MM.1S (cell line): ENCODE data around the gene MME.

Source experiments
- DNase-seq: peaks from one replicate; pipeline ENCODE4 v3.0.0-alpha.2; 2015
- H2AFZ ChIP-seq: fragments of 300-600 bp; sonication (generic); 2 replicates; pipeline ENCODE4 v1.6.0; 2016; ENCODE audit warnings: antibody characterized with exemption, low read length
- H3F3A ChIP-seq: fragments of 300-600 bp; sonication (generic); 2 replicates; pipeline ENCODE4 v1.6.1; 2016; ENCODE audit warnings: mild to moderate bottlenecking, antibody characterized with exemption, low read length, moderate library complexity, mixed read lengths; ENCODE audit not compliant: insufficient read depth
- H3K27ac ChIP-seq: fragments of 300-600 bp; sonication (generic); 2 replicates; pipeline ENCODE4 v1.5.1; 2016; ENCODE audit warnings: mild to moderate bottlenecking, low read length
- H3K27me3 ChIP-seq: fragments of 300-600 bp; sonication (generic); replicated peaks from 2 replicates; pipeline ENCODE4 v1.6.0; 2016; ENCODE audit warnings: low read length; ENCODE audit not compliant: insufficient read depth
- H3K36me3 ChIP-seq: fragments of 300-600 bp; sonication (generic); replicated peaks from 2 replicates; pipeline ENCODE4 v1.6.1; 2016; ENCODE audit warnings: mild to moderate bottlenecking, low read length, mixed read lengths; ENCODE audit not compliant: insufficient read depth
- H3K4me1 ChIP-seq: fragments of 300-600 bp; sonication (generic); 2 replicates; pipeline ENCODE4 v1.6.1; 2016; ENCODE audit warnings: low read length, mixed read lengths
- H3K4me2 ChIP-seq: fragments of 300-600 bp; sonication (generic); 2 replicates; pipeline ENCODE4 v1.6.0; 2016; ENCODE audit warnings: low read depth, low read length
- H3K4me3 ChIP-seq: fragments of 300-600 bp; sonication (generic); 2 replicates; pipeline ENCODE4 v1.5.1; 2016; ENCODE audit warnings: low read length, mixed read lengths
- H3K79me2 ChIP-seq: fragments of 300-600 bp; sonication (generic); 2 replicates; pipeline ENCODE4 v1.6.1; 2016; ENCODE audit warnings: mixed run types, low read length, mixed read lengths
- H3K9ac ChIP-seq: fragments of 300-600 bp; sonication (generic); 2 replicates; pipeline ENCODE4 v1.6.1; 2016; ENCODE audit warnings: low read length, mixed read lengths
- H3K9me2 ChIP-seq: fragments of 300-600 bp; sonication (generic); replicated peaks from 2 replicates; pipeline ENCODE4 v1.6.1; 2016; ENCODE audit warnings: mild to moderate bottlenecking, low read length, mixed read lengths; ENCODE audit not compliant: insufficient read depth
- H3K9me3 ChIP-seq: fragments of 300-600 bp; sonication (generic); replicated peaks from 2 replicates; pipeline ENCODE4 v1.6.1; 2016; ENCODE audit warnings: mild to moderate bottlenecking, low read length, mixed read lengths; ENCODE audit not compliant: insufficient read depth
- H4K20me1 ChIP-seq: fragments of 300-600 bp; sonication (generic); 2 replicates; pipeline ENCODE4 v1.6.1; 2016; ENCODE audit warnings: mild to moderate bottlenecking, low read length, moderate library complexity, mixed read lengths; ENCODE audit not compliant: insufficient read depth
- CTCF ChIP-seq: fragments of 300-600 bp; sonication (generic); IDR thresholded peaks from 2 replicates; pipeline ENCODE4 v1.5.1; 2016; ENCODE audit warnings: antibody characterized with exemption, low read length, mixed read lengths
- EZH2 ChIP-seq: fragments of 300-600 bp; sonication (generic); optimal IDR thresholded peaks from 2 replicates; pipeline ENCODE3; 2017; ENCODE audit warnings: low read depth, mild to moderate bottlenecking, antibody characterized with exemption, low read length, mixed read lengths
- EZH2phosphoT487 ChIP-seq: fragments of 300-600 bp; sonication (generic); IDR thresholded peaks from 2 replicates; pipeline ENCODE4 v1.6.1; 2018; ENCODE audit warnings: antibody characterized with exemption, low read length

The MME gene

GRCh38 chr3:155219106-155219505 is 139.0 kb downstream of the MME start:
- TF ChIP-seq EZH2 (no peak), EZH2phosphoT487 (no peak), CTCF (no peak)
- DNase-seq = no peak
- no peak overlapping the region for H3K4me2 ChIP-seq
- no peaks in the 10 kb centered on the region for H3K9me3 ChIP-seq
- H4K20me1 ChIP-seq = no peaks in the 10 kb centered on the region
- no peaks in the 10 kb centered on the region for H3K79me2 ChIP-seq
- H3K4me1 ChIP-seq = no peaks in the 10 kb centered on the region
- H3K4me3 ChIP-seq = no peak overlapping the region
- no peak overlapping the region for H3K9ac ChIP-seq
- H3K27me3 ChIP-seq = no peaks in the 10 kb centered on the region
- no peaks in the 10 kb centered on the region for H3K36me3 ChIP-seq
- H3K27ac ChIP-seq = no peak overlapping the region
- no peaks in the 10 kb centered on the region for H3F3A ChIP-seq
- no peak overlapping the region for H2AFZ ChIP-seq
- H3K9me2 ChIP-seq = no peaks in the 10 kb centered on the region

GRCh38 chr3:155225417-155225816 is 145.3 kb downstream of the MME start:
- TF ChIP-seq EZH2phosphoT487 (no peak), EZH2 (no peak), CTCF (no peak)
- no peaks in the 10 kb centered on the region for H3K9me3 ChIP-seq
- no peaks in the 10 kb centered on the region for H3K79me2 ChIP-seq
- no peak overlapping the region for H3K9ac ChIP-seq
- no peaks in the 10 kb centered on the region for H4K20me1 ChIP-seq
- no peaks in the 10 kb centered on the region; the same call in 1 of the 2 replicates for H3K36me3 ChIP-seq
- no peaks in the 10 kb centered on the region for H3K9me2 ChIP-seq
- H2AFZ ChIP-seq = no peak overlapping the region
- no peak for DNase-seq
- H3K27ac ChIP-seq = no peak overlapping the region
- H3F3A ChIP-seq = no peaks in the 10 kb centered on the region
- no peaks in the 10 kb centered on the region for H3K4me1 ChIP-seq
- no peak overlapping the region for H3K4me3 ChIP-seq
- H3K4me2 ChIP-seq = no peak overlapping the region
- H3K27me3 ChIP-seq = no peaks in the 10 kb centered on the region

DNA sequence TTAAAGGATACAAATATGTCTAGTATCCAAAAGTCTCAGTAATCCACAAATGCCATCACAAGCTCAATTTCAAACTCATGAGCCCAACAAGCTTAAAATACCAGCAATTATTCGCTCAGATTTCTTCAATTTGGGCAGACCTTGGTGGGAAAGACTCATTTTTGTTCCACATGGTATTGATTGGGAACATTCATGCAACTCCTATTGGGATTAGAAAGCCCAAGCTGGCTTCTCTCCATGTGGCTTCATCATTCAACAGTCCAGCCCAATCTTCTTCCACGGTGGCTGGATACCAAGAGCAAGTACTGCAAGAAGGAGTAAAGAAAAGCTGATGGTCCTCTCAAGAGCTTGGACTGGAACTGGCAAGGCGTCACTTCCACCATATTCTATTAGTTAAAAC is 147.0 kb downstream of the MME start:
- H3K9ac ChIP-seq = no peak overlapping the region
- no peaks in the 10 kb centered on the region for H3K9me2 ChIP-seq
- H3K79me2 ChIP-seq = no peaks in the 10 kb centered on the region
- no peaks in the 10 kb centered on the region; the same call in 1 of the 2 replicates for H3K36me3 ChIP-seq
- no peaks in the 10 kb centered on the region for H3K4me1 ChIP-seq
- H3K4me3 ChIP-seq = no peak overlapping the region
- TF ChIP-seq CTCF = no peak
- no peak for TF ChIP-seq EZH2
- no peak for TF ChIP-seq EZH2phosphoT487
- H3K27me3 ChIP-seq = no peaks in the 10 kb centered on the region
- H3K4me2 ChIP-seq = no peak overlapping the region
- DNase-seq = no peak
- H4K20me1 ChIP-seq = no peaks in the 10 kb centered on the region
- H3F3A ChIP-seq = no peaks in the 10 kb centered on the region
- H2AFZ ChIP-seq = no peak overlapping the region
- H3K27ac ChIP-seq = no peak overlapping the region
- H3K9me3 ChIP-seq = no peaks in the 10 kb centered on the region
